Activated naive CD8-positive, alpha-beta T cell treated with anti-CD3 and anti-CD28 coated beads, Interleukin-2, amount 10 ng/mL, durations not matched to agents 7 days and 5 days (primary cell): ENCODE data around the gene MRPL39. TPM values are rescaled to one million over a fixed set of nuclear protein-coding genes. Genes with fewer than 3 reads are reported as not detected.

Experiments
- ATAC-seq: fragments of 150-1000 bp; cut with Tn5 transposase; one replicate; pipeline ENCODE4 v1.10.0; 2021; ENCODE audit warnings: low read depth, moderate library complexity
- POLR2A ChIA-PET: fragments of 350-600 bp; sonication (Branson Sonifier 250); formaldehyde crosslinking; loops from one replicate; lab custom pipeline; 2021; ENCODE audit warnings: antibody characterized with exemption; lab: Charles Lee
- DNase-seq: peaks from one replicate; pipeline ENCODE4 v3.0.0; 2021
- H3K27ac Mint-ChIP-seq: one replicate; pipeline ENCODE4 v1.8.0; 2022; ENCODE audit warnings: mild to moderate bottlenecking, mixed read lengths
- H3K27me3 Mint-ChIP-seq: one replicate; pipeline ENCODE4 v1.8.0; 2022; ENCODE audit warnings: mild to moderate bottlenecking, moderate library complexity, mixed read lengths
- H3K36me3 Mint-ChIP-seq: one replicate; pipeline ENCODE4 v1.8.0; 2021; ENCODE audit warnings: mild to moderate bottlenecking, mixed read lengths
- H3K4me1 Mint-ChIP-seq: one replicate; pipeline ENCODE4 v1.8.0; 2021; ENCODE audit warnings: mixed read lengths
- H3K4me3 Mint-ChIP-seq: one replicate; pipeline ENCODE4 v1.8.0; 2022; ENCODE audit warnings: mild to moderate bottlenecking, moderate library complexity, mixed read lengths
- H3K9me3 Mint-ChIP-seq: one replicate; pipeline ENCODE4 v1.8.0; 2021; ENCODE audit warnings: mixed read lengths
- total RNA-seq, 2 experiments: library from RNA; stranded (reverse); gene quantifications; one replicate each; pipeline ENCODE4 v1.2.3, GENCODE V29; 2021

MRPL39 gene
- total RNA-seq, 2 experiments from 2014 or later: 34.1 to 34.2 TPM

- Mint-ChIP-seq H3K36me3 (peaks cover 14% of the 10 kb centered on the region), H3K27me3 (no peaks in the 10 kb centered on the region), H3K27ac (peak overlapping the region; percentile 97), H3K9me3 (no peaks in the 10 kb centered on the region), H3K4me1 (peaks cover 35% of the 10 kb centered on the region), H3K4me3 (no peak overlapping the region)
- no peak for ATAC-seq
- POLR2A ChIA-PET: interaction anchor here (1.5 kb wide), 1 partner anchor 174 kb away, joined by 3 read pairs; the partner anchor contains the start of genes ATP5PF and GABPA
- no peak for DNase-seq
Measured at GRCh38 chr21:25560271-25560685, 47.0 kb downstream of the MRPL39 start.

- Mint-ChIP-seq H3K36me3 (peaks cover 8% of the 10 kb centered on the region), H3K4me1 (peaks cover 31% of the 10 kb centered on the region), H3K27ac (no peak overlapping the region), H3K9me3 (no peaks in the 10 kb centered on the region), H3K4me3 (no peak overlapping the region), H3K27me3 (no peaks in the 10 kb centered on the region)
- DNase-seq (no peak), ATAC-seq (no peak)
- POLR2A ChIA-PET: interaction anchor here (1.5 kb wide), 1 partner anchor 175 kb away, joined by 3 read pairs; the partner anchor contains the start of genes ATP5PF and GABPA
Measured at GRCh38 chr21:25559746-25560145, 47.5 kb downstream of the MRPL39 start.

- H3K4me1 Mint-ChIP-seq: peaks cover 19% of the 10 kb centered on the region
- H3K36me3 Mint-ChIP-seq: peaks cover 4% of the 10 kb centered on the region
- DNase-seq (no peak), ATAC-seq (no peak)
- no peak overlapping the region for H3K27ac Mint-ChIP-seq
- no peaks in the 10 kb centered on the region for H3K27me3 Mint-ChIP-seq
- POLR2A ChIA-PET: no interaction called here
- H3K4me3 Mint-ChIP-seq: no peak overlapping the region
- peaks cover 3% of the 10 kb centered on the region for H3K9me3 Mint-ChIP-seq
Measured at GRCh38 chr21:25558123-25558522, 49.2 kb downstream of the MRPL39 start.

- ATAC-seq (no peak), DNase-seq (no peak)
- H3K4me3 Mint-ChIP-seq: no peak overlapping the region
- H3K36me3 Mint-ChIP-seq: peaks cover 2% of the 10 kb centered on the region
- no peak overlapping the region for H3K27ac Mint-ChIP-seq
- POLR2A ChIA-PET: no interaction called here
- H3K27me3 Mint-ChIP-seq: no peaks in the 10 kb centered on the region
- peaks cover 19% of the 10 kb centered on the region for H3K4me1 Mint-ChIP-seq
- H3K9me3 Mint-ChIP-seq: peaks cover 3% of the 10 kb centered on the region
Measured at GRCh38 chr21:25557180-25557579, 50.1 kb downstream of the MRPL39 start.

DNA sequence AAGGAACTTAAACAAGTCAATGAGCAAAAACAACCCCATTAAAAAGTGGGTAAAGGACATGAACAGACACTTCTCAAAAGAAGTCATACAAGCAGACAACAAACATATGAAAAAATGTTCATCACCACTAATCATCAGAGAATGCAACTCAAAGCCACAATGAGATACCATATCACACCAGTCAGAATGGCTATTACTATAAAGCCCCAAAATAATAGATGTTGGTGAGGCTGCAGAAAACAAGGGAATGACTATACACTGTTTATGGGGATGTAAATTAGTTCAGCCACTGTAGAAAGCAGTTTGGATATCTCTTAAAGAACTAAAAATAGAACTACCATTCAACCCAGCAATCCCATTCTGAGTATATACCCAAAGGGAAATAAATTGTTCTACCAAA lies 51.2 kb downstream of the MRPL39 start:
- no peak overlapping the region for H3K4me3 Mint-ChIP-seq
- peaks cover 4% of the 10 kb centered on the region for H3K9me3 Mint-ChIP-seq
- peaks cover 2% of the 10 kb centered on the region for H3K36me3 Mint-ChIP-seq
- no peak for DNase-seq
- H3K27ac Mint-ChIP-seq: no peak overlapping the region
- no peak for ATAC-seq
- no peaks in the 10 kb centered on the region for H3K27me3 Mint-ChIP-seq
- POLR2A ChIA-PET: no interaction called here
- H3K4me1 Mint-ChIP-seq: peaks cover 17% of the 10 kb centered on the region

GRCh38 chr21:25555492-25555891 lies 51.8 kb downstream of the MRPL39 start:
- H3K4me1 Mint-ChIP-seq: peaks cover 11% of the 10 kb centered on the region
- no peak overlapping the region for H3K4me3 Mint-ChIP-seq
- H3K27me3 Mint-ChIP-seq: no peaks in the 10 kb centered on the region
- POLR2A ChIA-PET: no interaction called here
- H3K36me3 Mint-ChIP-seq: peaks cover 2% of the 10 kb centered on the region
- H3K9me3 Mint-ChIP-seq: peaks cover 6% of the 10 kb centered on the region
- no peak overlapping the region for H3K27ac Mint-ChIP-seq
- no peak for ATAC-seq
- DNase-seq: no peak

GRCh38 chr21:25552856-25553255 lies 54.4 kb downstream of the MRPL39 start:
- Mint-ChIP-seq H3K36me3 (peaks cover 2% of the 10 kb centered on the region), H3K27me3 (no peaks in the 10 kb centered on the region), H3K4me3 (no peak overlapping the region), H3K27ac (no peak overlapping the region), H3K9me3 (peaks cover 6% of the 10 kb centered on the region), H3K4me1 (peaks cover 2% of the 10 kb centered on the region)
- ATAC-seq (no peak), DNase-seq (no peak)
- POLR2A ChIA-PET: no interaction called here

DNA sequence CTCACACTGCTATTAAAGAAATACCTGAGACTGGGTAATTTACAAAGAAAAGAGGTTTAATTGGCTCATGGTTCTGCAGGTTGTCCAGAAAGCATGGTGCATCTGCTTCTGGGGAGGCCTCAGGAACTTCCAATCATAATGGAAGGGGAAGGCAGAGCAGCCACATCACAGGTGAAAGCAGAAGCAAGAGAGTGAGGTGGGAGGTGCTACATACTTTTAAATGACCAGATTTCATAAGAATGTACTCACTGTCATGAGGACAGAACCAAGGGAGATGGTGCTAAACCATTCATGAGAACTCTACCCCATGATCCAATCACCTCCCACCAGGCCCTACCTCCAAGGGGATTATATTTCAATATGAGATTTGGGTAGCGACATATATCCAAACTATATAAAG lies 55.7 kb downstream of the MRPL39 start:
- H3K9me3 Mint-ChIP-seq: peaks cover 7% of the 10 kb centered on the region
- DNase-seq (no peak), ATAC-seq (no peak)
- H3K27ac Mint-ChIP-seq: no peak overlapping the region
- no peaks in the 10 kb centered on the region for H3K27me3 Mint-ChIP-seq
- H3K4me1 Mint-ChIP-seq: no peaks in the 10 kb centered on the region
- peaks cover 2% of the 10 kb centered on the region for H3K36me3 Mint-ChIP-seq
- POLR2A ChIA-PET: no interaction called here
- no peak overlapping the region for H3K4me3 Mint-ChIP-seq

- POLR2A ChIA-PET: no interaction called here
- H3K27ac Mint-ChIP-seq: no peak overlapping the region
- H3K4me1 Mint-ChIP-seq: no peaks in the 10 kb centered on the region
- H3K4me3 Mint-ChIP-seq: no peak overlapping the region
- DNase-seq (no peak), ATAC-seq (no peak)
- peaks cover 4% of the 10 kb centered on the region for H3K36me3 Mint-ChIP-seq
- peaks cover 12% of the 10 kb centered on the region for H3K9me3 Mint-ChIP-seq
- H3K27me3 Mint-ChIP-seq: no peaks in the 10 kb centered on the region
Measured at GRCh38 chr21:25550352-25551120, 56.7 kb downstream of the MRPL39 start.

- POLR2A ChIA-PET: no interaction called here
- H3K36me3 Mint-ChIP-seq: peaks cover 11% of the 10 kb centered on the region
- H3K4me1 Mint-ChIP-seq: no peaks in the 10 kb centered on the region
- H3K27me3 Mint-ChIP-seq: no peaks in the 10 kb centered on the region
- no peak overlapping the region for H3K4me3 Mint-ChIP-seq
- no peak overlapping the region for H3K27ac Mint-ChIP-seq
- peaks cover 22% of the 10 kb centered on the region for H3K9me3 Mint-ChIP-seq
- DNase-seq: no peak
- no peak for ATAC-seq
Measured at GRCh38 chr21:25541042-25541441, 66.2 kb downstream of the MRPL39 start.

DNA sequence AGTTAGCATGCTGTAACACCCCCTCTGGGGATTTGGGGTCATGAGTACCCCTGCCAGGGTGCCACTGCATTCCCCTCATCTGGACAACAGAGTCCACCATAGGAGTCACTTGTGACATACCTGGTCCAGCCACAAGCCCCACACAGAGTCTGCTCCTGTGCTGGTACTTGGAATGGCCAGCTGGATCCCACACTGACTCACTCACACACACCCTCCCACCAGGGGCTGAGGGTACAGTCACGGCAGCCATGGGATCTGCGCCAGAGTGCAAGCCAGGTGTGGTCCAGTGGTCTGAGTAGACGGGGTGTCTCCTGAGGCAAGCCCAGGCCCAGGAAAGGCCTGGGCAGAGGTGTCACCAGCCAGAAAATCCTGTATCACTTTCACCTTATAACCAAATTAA lies 67.7 kb downstream of the MRPL39 start:
- H3K27ac Mint-ChIP-seq: no peak overlapping the region
- H3K4me1 Mint-ChIP-seq: no peaks in the 10 kb centered on the region
- peaks cover 9% of the 10 kb centered on the region for H3K36me3 Mint-ChIP-seq
- H3K4me3 Mint-ChIP-seq: no peak overlapping the region
- no peak for ATAC-seq
- POLR2A ChIA-PET: no interaction called here
- no peaks in the 10 kb centered on the region for H3K27me3 Mint-ChIP-seq
- peaks cover 21% of the 10 kb centered on the region for H3K9me3 Mint-ChIP-seq
- DNase-seq: no peak

DNA sequence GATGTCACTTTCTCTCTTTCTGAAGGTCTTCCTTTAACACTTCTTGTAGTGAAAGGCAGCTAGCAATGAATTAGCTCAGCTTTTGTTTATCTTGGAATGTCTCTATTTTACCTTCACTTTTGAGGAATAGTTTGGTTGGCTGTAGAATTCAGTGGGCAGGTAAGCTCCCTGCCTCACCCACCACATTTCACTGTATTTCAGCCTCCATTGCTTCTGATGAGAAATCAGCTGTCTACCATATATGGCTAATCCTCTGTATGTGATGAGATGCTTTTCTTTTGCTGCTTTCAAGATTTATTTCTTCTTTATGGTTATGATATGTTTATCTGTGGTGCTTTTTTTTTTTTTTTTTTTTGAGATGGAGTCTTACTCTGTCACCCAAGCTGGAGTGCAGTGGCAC lies 70.1 kb downstream of the MRPL39 start:
- Mint-ChIP-seq H3K36me3 (peaks cover 5% of the 10 kb centered on the region), H3K27me3 (no peaks in the 10 kb centered on the region), H3K4me1 (no peaks in the 10 kb centered on the region), H3K4me3 (no peak overlapping the region), H3K9me3 (peaks cover 16% of the 10 kb centered on the region), H3K27ac (no peak overlapping the region)
- DNase-seq: no peak
- POLR2A ChIA-PET: no interaction called here
- ATAC-seq: no peak

DNA sequence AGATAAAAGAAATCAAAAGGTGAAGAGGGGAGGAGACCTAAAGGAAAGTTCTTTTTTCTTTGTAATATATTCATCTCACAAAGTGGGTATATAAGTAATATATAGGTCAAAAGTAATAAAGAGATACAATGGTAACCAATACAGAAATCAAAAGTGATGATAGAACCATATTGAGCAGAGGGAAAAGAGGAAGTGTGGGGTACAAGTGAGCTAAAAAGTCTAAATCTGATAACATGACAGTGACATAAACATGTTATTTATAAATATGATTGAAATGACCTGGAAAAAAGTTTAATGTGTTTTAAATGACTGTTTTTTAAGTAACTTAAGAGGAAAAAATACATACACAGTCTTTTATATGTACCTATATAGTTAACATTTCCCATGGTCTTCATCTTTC lies 70.5 kb downstream of the MRPL39 start:
- Mint-ChIP-seq H3K27ac (no peak overlapping the region), H3K9me3 (peaks cover 16% of the 10 kb centered on the region), H3K4me1 (no peaks in the 10 kb centered on the region), H3K27me3 (no peaks in the 10 kb centered on the region), H3K4me3 (no peak overlapping the region), H3K36me3 (peaks cover 5% of the 10 kb centered on the region)
- no peak for ATAC-seq
- POLR2A ChIA-PET: no interaction called here
- DNase-seq: no peak

- Mint-ChIP-seq H3K9me3 (peaks cover 16% of the 10 kb centered on the region), H3K4me3 (no peak overlapping the region), H3K4me1 (no peaks in the 10 kb centered on the region), H3K36me3 (peaks cover 5% of the 10 kb centered on the region), H3K27me3 (no peaks in the 10 kb centered on the region), H3K27ac (no peak overlapping the region)
- POLR2A ChIA-PET: no interaction called here
- ATAC-seq (no peak), DNase-seq (no peak)
Measured at GRCh38 chr21:25535849-25536248, 71.4 kb downstream of the MRPL39 start.
